Liver (tissue), 9 donors: ENCODE data around the gene LAMTOR1. TPM values are rescaled to one million over a fixed set of nuclear protein-coding genes. Genes with fewer than 3 reads are reported as not detected.

Experiments
- DNase-seq: peaks from one replicate; pipeline ENCODE4 v3.0.0-alpha.2; 2017; ENCODE audit warnings: low spot score
- H3K27ac ChIP-seq, 2 donors: one replicate each; pipeline ENCODE4 v1.7.0; 2013; ENCODE audit warnings: inconsistent platforms in 2 of 2, low read length in 2 of 2, control low read depth in 1 of 2, low read depth in 1 of 2, mild to moderate bottlenecking in 1 of 2
- H3K27me3 ChIP-seq, 4 donors: one replicate each; pipeline versions ENCODE4 v1.6.1 to v1.7.0; 2013; ENCODE audit warnings: low read length in 3 of 4, inconsistent platforms in 1 of 4, mild to moderate bottlenecking in 1 of 4, moderate library complexity in 1 of 4; ENCODE audit not compliant: control insufficient read depth in 4 of 4, insufficient read depth in 4 of 4
- H3K36me3 ChIP-seq, 4 donors: one replicate each; pipeline versions ENCODE4 v1.6.1 to v1.7.0; 2013; ENCODE audit warnings: low read length in 3 of 4, mild to moderate bottlenecking in 3 of 4, low read depth in 1 of 4, moderate library complexity in 1 of 4; ENCODE audit not compliant: control insufficient read depth in 4 of 4, insufficient read depth in 3 of 4
- H3K4me1 ChIP-seq, 4 donors: one replicate each; pipeline versions ENCODE4 v1.6.1 to v1.7.0; 2013; ENCODE audit warnings: low read length in 3 of 4, mild to moderate bottlenecking in 3 of 4, moderate library complexity in 1 of 4; ENCODE audit not compliant: control insufficient read depth in 4 of 4, insufficient read depth in 4 of 4
- H3K4me3 ChIP-seq, 3 donors: one replicate each; pipeline versions ENCODE4 v1.6.1 to v1.7.0; 2013; ENCODE audit warnings: low read length in 3 of 3, control low read depth in 1 of 3, low read depth in 1 of 3, mild to moderate bottlenecking in 1 of 3
- H3K9ac ChIP-seq, 2 donors: one replicate each; pipeline ENCODE4 v1.7.0; 2013; ENCODE audit warnings: low read length in 2 of 2, mild to moderate bottlenecking in 2 of 2, moderate library complexity in 2 of 2, control low read depth in 1 of 2, low read depth in 1 of 2
- H3K9me3 ChIP-seq, 4 donors: one replicate each; pipeline versions ENCODE4 v1.6.1 to v1.7.0; 2013; ENCODE audit warnings: low read length in 3 of 4; ENCODE audit not compliant: control insufficient read depth in 4 of 4
- ATF3 ChIP-seq: IDR thresholded peaks from 2 replicates; pipeline ENCODE4 v1.6.1; 2016; ENCODE audit warnings: antibody characterized with exemption
- CTCF ChIP-seq: fragments of 150-350 bp; IDR thresholded peaks from 2 replicates; pipeline ENCODE4 v1.5.1; 2017; ENCODE audit warnings: improper control_type of control experiment, low read depth, low read length; ENCODE audit not compliant: missing input control
- EGR1 ChIP-seq, 2 donors: IDR thresholded peaks; 2 replicates each; pipeline ENCODE4 v1.6.1; 2016 to 2018; ENCODE audit warnings: antibody characterized with exemption in 2 of 2, low read depth in 2 of 2
- FOXA1 ChIP-seq: IDR thresholded peaks from 2 replicates; pipeline ENCODE4 v1.6.1; 2016; ENCODE audit warnings: antibody characterized with exemption
- FOXA2 ChIP-seq: IDR thresholded peaks from 2 replicates; pipeline ENCODE4 v1.6.1; 2016; ENCODE audit warnings: antibody characterized with exemption
- GABPA ChIP-seq, 2 donors: IDR thresholded peaks in 1 of 2; conservative IDR thresholded peaks in 1 of 2; 2 replicates each; pipeline ENCODE4 v1.6.1; 2016; ENCODE audit warnings: antibody characterized with exemption in 2 of 2, mild to moderate bottlenecking in 1 of 2, moderate library complexity in 1 of 2
- HNF4A ChIP-seq, 2 donors: conservative IDR thresholded peaks; 2 replicates each; pipeline ENCODE4 v1.6.1; 2016; ENCODE audit warnings: antibody characterized with exemption in 2 of 2, mild to moderate bottlenecking in 2 of 2
- HNF4G ChIP-seq: IDR thresholded peaks from 2 replicates; pipeline ENCODE4 v1.6.1; 2016; ENCODE audit warnings: antibody characterized with exemption
- JUND ChIP-seq, 2 donors: IDR thresholded peaks; 2 replicates each; pipeline ENCODE4 v1.6.1; 2016; ENCODE audit warnings: antibody characterized with exemption in 2 of 2
- MAX ChIP-seq: IDR thresholded peaks from 2 replicates; pipeline ENCODE4 v1.6.1; 2016; ENCODE audit warnings: antibody characterized with exemption
- NR2F2 ChIP-seq: IDR thresholded peaks from 2 replicates; pipeline ENCODE4 v1.6.1; 2016; ENCODE audit warnings: antibody characterized with exemption
- RAD21 ChIP-seq, 2 donors: IDR thresholded peaks; 2 replicates each; pipeline ENCODE4 v1.6.1; 2016; ENCODE audit warnings: antibody characterized with exemption in 2 of 2, mild to moderate bottlenecking in 2 of 2
- REST ChIP-seq: IDR thresholded peaks from 2 replicates; pipeline ENCODE4 v1.6.1; 2016; ENCODE audit warnings: antibody characterized with exemption, mild to moderate bottlenecking
- RXRA ChIP-seq, 2 donors: IDR thresholded peaks; 2 replicates each; pipeline ENCODE4 v1.6.1; 2017 to 2018; ENCODE audit warnings: antibody characterized with exemption in 2 of 2, mild to moderate bottlenecking in 1 of 2
- SP1 ChIP-seq: IDR thresholded peaks from 2 replicates; pipeline ENCODE4 v1.6.1; 2018; ENCODE audit warnings: antibody characterized with exemption, mild to moderate bottlenecking
- TAF1 ChIP-seq: conservative IDR thresholded peaks from 2 replicates; pipeline ENCODE4 v1.6.1; 2016; ENCODE audit warnings: antibody characterized with exemption, mild to moderate bottlenecking
- YY1 ChIP-seq: IDR thresholded peaks from 2 replicates; pipeline ENCODE4 v1.6.1; 2016; ENCODE audit warnings: antibody characterized with exemption, mild to moderate bottlenecking
- ZBTB33 ChIP-seq: IDR thresholded peaks from 2 replicates; pipeline ENCODE4 v1.6.1; 2016; ENCODE audit warnings: antibody characterized with exemption
- WGBS: extraction: QIAGEN DNeasy Blood & Tissue Kit; methylation state at CpG from one replicate; pipeline ENCODE4 v1.1.7; 2013; 5-methylcytosine and 5-hydroxymethylcytosine counted together
- polyA plus RNA-seq, 2 donors: library from polyadenylated mRNA; stranded (reverse) in 1 of 2; unstranded in 1 of 2; fragments of 200-250 nt in 1 of 2; fragments of >200 nt in 1 of 2; fragmentation: Nextera tagmentation in 1 of 2; extraction: Ambion mirVana in 1 of 2; gene quantifications; one replicate each; pipeline versions ENCODE4 v1.2.1 to v1.2.3, GENCODE V29; 2013 to 2015
- total RNA-seq, 2 donors: library from RNA; depleted of rRNA; stranded (reverse); fragments of >200 nt; gene quantifications; one replicate each; pipeline ENCODE4 v1.2.3, GENCODE V29; 2014
- donor health status: healthy.
- donor health status: healthy.
- donor health status: healthy.
- donor health status: healthy.
- donor health status: healthy.

LAMTOR1 gene
- total and polyA plus RNA-seq, 4 donors, result 30.5 to 74.0 (median 58.6) TPM

- TF ChIP-seq REST (no peak), FOXA2 (no peak), MAX (no peak), SP1 (no peak), GABPA (IDR thresholded peaks at IDR 0.05 in 1 of 2, conservative IDR thresholded peaks at IDR 0.05 in 1 of 2) (no peak), JUND (IDR thresholded peaks at IDR 0.05) (no peak), RAD21 (IDR thresholded peaks at IDR 0.05) (no peak), YY1 (no peak), FOXA1 (no peak)
Measured at GRCh38 chr11:72098741-72099140, 4.4 kb downstream of the LAMTOR1 start (continued).

- peak; percentile 74 for DNase-seq
- H3K9ac ChIP-seq, result no peak overlapping the region
- peak overlapping the region; percentile 11 to 60 for H3K27ac ChIP-seq
- peaks cover 0 to 7% (median 2%) of the 10 kb centered on the region in 4 donors for H3K4me1 ChIP-seq
- H3K4me3 ChIP-seq, result no peak overlapping the region
- peaks cover 0 to 29% (median 6%) of the 10 kb centered on the region in 4 donors for H3K36me3 ChIP-seq
- no peaks in the 10 kb centered on the region for H3K9me3 ChIP-seq
- H3K27me3 ChIP-seq, result no peaks in the 10 kb centered on the region
- WGBS, result 41% methylated on average over 4 of the region's 4 CpGs
- TF ChIP-seq CTCF (peak; percentile 86), NR2F2 (peak; percentile 55), HNF4G (no peak), JUND (IDR thresholded peaks at IDR 0.05) (no peak), FOXA1 (no peak), MAX (no peak), SP1 (no peak), YY1 (peak; percentile 17), ATF3 (no peak), TAF1 (no peak), REST (no peak), FOXA2 (no peak), HNF4A (conservative IDR thresholded peaks at IDR 0.05) (no peak), RXRA (IDR thresholded peaks at IDR 0.05) (peak in 1 of 2 donors; percentile 31), EGR1 (IDR thresholded peaks at IDR 0.05; ENCODE audit: low read depth in 2 of 2) (no peak), RAD21 (IDR thresholded peaks at IDR 0.05) (peak; percentile 89 to 95), ZBTB33 (no peak), GABPA (IDR thresholded peaks at IDR 0.05 in 1 of 2, conservative IDR thresholded peaks at IDR 0.05 in 1 of 2) (no peak)
Measured at GRCh38 chr11:72091292-72091691, 11.8 kb downstream of the LAMTOR1 start.
